ENCODE data around the gene ZNF521.

ZNF521 gene

DNA sequence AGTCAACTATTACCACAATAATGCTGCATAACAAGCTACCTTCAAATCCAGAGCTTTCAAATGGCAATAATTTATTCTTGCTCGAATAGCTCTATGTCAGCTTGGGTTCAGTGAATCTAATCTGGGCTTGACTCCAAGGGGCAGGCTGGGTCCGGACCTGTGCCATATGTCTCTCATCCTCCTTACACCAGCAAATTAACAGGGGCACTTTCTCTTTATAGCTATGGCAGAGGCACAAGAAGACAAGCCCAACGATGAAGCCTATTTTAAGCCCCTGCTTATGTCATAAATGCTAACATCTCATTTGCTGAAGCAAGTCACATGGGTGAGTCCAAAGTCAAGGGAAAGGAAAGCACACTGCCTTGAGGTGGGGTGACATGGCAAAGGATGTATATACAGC is 13.3 kb upstream of the ZNF521 start:
- Histone ChIP-seq H3K9me3 (no peaks in the 10 kb centered on the region), H3K4me1 (no peaks in the 10 kb centered on the region), H3K36me3 (no peaks in the 10 kb centered on the region), H3K27me3 (no peaks in the 10 kb centered on the region), H3K4me3 (ENCODE audit: low read depth, low read length) (no peak overlapping the region)
- TF ChIP-seq, protein P1, sequence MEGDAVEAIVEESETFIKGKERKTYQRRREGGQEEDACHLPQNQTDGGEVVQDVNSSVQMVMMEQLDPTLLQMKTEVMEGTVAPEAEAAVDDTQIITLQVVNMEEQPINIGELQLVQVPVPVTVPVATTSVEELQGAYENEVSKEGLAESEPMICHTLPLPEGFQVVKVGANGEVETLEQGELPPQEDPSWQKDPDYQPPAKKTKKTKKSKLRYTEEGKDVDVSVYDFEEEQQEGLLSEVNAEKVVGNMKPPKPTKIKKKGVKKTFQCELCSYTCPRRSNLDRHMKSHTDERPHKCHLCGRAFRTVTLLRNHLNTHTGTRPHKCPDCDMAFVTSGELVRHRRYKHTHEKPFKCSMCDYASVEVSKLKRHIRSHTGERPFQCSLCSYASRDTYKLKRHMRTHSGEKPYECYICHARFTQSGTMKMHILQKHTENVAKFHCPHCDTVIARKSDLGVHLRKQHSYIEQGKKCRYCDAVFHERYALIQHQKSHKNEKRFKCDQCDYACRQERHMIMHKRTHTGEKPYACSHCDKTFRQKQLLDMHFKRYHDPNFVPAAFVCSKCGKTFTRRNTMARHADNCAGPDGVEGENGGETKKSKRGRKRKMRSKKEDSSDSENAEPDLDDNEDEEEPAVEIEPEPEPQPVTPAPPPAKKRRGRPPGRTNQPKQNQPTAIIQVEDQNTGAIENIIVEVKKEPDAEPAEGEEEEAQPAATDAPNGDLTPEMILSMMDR (IDR thresholded peaks at IDR 0.05; ENCODE audit: low read depth, low read length) = no peak
- DNase-seq = no peak

GRCh38 chr18:25364732-25365131 is 12.8 kb upstream of the ZNF521 start:
- Histone ChIP-seq H3K36me3 (no peaks in the 10 kb centered on the region), H3K4me3 (ENCODE audit: low read depth, low read length) (no peak overlapping the region), H3K9me3 (no peaks in the 10 kb centered on the region), H3K4me1 (no peaks in the 10 kb centered on the region), H3K27me3 (no peaks in the 10 kb centered on the region)
- TF ChIP-seq, protein P1 (IDR thresholded peaks at IDR 0.05; ENCODE audit: low read depth, low read length) = no peak
- DNase-seq = no peak

DNA sequence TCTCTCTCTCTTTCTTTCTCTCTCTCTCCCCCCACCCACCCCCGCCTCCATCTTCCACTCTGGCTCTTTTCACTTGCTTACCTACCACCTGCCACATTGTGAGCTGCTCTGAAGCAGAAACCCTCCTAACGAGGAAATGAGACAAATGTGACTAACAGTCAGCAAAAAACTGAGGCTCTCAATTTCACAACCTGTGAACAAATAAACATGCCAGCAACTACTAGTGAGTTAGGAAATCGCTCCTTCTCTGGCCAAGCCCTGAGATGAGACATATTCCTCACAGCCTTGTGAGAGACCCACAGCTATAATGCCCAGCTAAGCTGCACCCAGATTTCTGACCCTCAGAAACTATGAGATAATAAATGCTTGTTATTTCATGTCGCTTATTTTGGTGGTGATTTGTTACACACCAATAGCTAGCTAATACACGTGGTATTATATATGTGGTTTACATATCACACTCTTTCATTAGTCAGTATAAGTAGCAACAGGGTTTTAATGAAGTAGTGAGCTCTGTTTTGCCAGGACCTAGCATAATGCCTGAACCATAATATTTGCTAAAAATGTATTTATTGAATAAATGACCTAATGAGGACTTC is 8.4 kb upstream of the ZNF521 start:
- H3K9me3 ChIP-seq = no peaks in the 10 kb centered on the region
- H3K27me3 ChIP-seq = no peaks in the 10 kb centered on the region
- no peaks in the 10 kb centered on the region for H3K4me1 ChIP-seq
- TF ChIP-seq, protein P1 (IDR thresholded peaks at IDR 0.05; ENCODE audit: low read depth, low read length) = no peak
- no peak for DNase-seq
- H3K4me3 ChIP-seq (ENCODE audit: low read depth, low read length) = no peak overlapping the region
- no peaks in the 10 kb centered on the region for H3K36me3 ChIP-seq

GRCh38 chr18:25353080-25353479 is 1.1 kb upstream of the ZNF521 start:
- TF ChIP-seq, protein P1 (IDR thresholded peaks at IDR 0.05; ENCODE audit: low read depth, low read length) = no peak
- no peak for DNase-seq
- Histone ChIP-seq H3K9me3 (no peaks in the 10 kb centered on the region), H3K27me3 (peaks cover 36% of the 10 kb centered on the region), H3K4me3 (ENCODE audit: low read depth, low read length) (no peak overlapping the region), H3K36me3 (no peaks in the 10 kb centered on the region), H3K4me1 (no peaks in the 10 kb centered on the region)

GRCh38 chr18:25352629-25353005 is 651 bp upstream of the ZNF521 start:
- DNase-seq = no peak
- Histone ChIP-seq H3K27me3 (peaks cover 38% of the 10 kb centered on the region), H3K9me3 (no peaks in the 10 kb centered on the region), H3K36me3 (no peaks in the 10 kb centered on the region), H3K4me1 (no peaks in the 10 kb centered on the region), H3K4me3 (ENCODE audit: low read depth, low read length) (peak overlapping the region; percentile 14; the same call in 1 of the 2 replicates)
- TF ChIP-seq, protein P1 (IDR thresholded peaks at IDR 0.05; ENCODE audit: low read depth, low read length) = no peak

- peaks cover 43% of the 10 kb centered on the region for H3K27me3 ChIP-seq
- no peaks in the 10 kb centered on the region for H3K36me3 ChIP-seq
- TF ChIP-seq, protein P1 (IDR thresholded peaks at IDR 0.05; ENCODE audit: low read depth, low read length) = no peak
- no peak for DNase-seq
- H3K9me3 ChIP-seq = no peaks in the 10 kb centered on the region
- peak overlapping the region; percentile 51 for H3K4me3 ChIP-seq (ENCODE audit: low read depth, low read length)
- no peaks in the 10 kb centered on the region for H3K4me1 ChIP-seq
Measured at GRCh38 chr18:25351280-25351775, 638 bp downstream of the ZNF521 start.

All from BE2C (cell line).